Ovary (tissue), 3 donors: ENCODE results near the gene SREBF2.

Source experiments
- CTCF ChIP-seq, 3 donors: fragments of 450-650 bp in 2 of 3; fragments of 200-600 bp in 1 of 3; IDR thresholded peaks; one replicate each; pipeline versions ENCODE4 v1.5.1 to v1.8.0; 2016 to 2022; ENCODE audit warnings: antibody characterized with exemption in 3 of 3, mild to moderate bottlenecking in 1 of 3
- EP300 ChIP-seq: sonication (generic); formaldehyde crosslinking; IDR thresholded peaks from one replicate; pipeline ENCODE4 v1.6.1; 2017; ENCODE audit warnings: antibody characterized with exemption
- POLR2A ChIP-seq: fragments of 450-650 bp; IDR thresholded peaks from one replicate; pipeline ENCODE4 v1.6.1; 2017; ENCODE audit warnings: antibody characterized with exemption, mild to moderate bottlenecking, moderate library complexity
- donor health status: DM: no; HTN: no; CAD: no.

GRCh38 chr22:41856469-41856868 lies 23.6 kb downstream of the SREBF2 start:
- no peak for TF ChIP-seq CTCF (IDR thresholded peaks at IDR 0.05)
- no peak for TF ChIP-seq EP300
- TF ChIP-seq POLR2A, result no peak
